WTC11 (cell line): ENCODE results near the gene EBF3. TPM values are rescaled to one million over a fixed set of nuclear protein-coding genes. Genes with fewer than 3 reads are reported as not detected.
A peak's percentile ranks its signal among the peaks of the same experiment; 100 is the strongest.

Experiments used
- ATAC-seq: fragments of 200-7000 bp; cut with Tn5 transposase; 2 replicates; pipeline ENCODE4 v1.10.0; 2021; ENCODE audit warnings: mild to moderate bottlenecking, moderate library complexity
- CTCF ChIA-PET: fragments of 300-600 bp; sonication (Branson Sonifier 250); formaldehyde crosslinking; loops from one replicate; lab custom pipeline; 2021; ENCODE audit warnings: antibody characterized with exemption; lab: Charles Lee
- POLR2A ChIA-PET: fragments of 350-600 bp; sonication (Branson Sonifier 250); formaldehyde crosslinking; loops from one replicate; lab custom pipeline; 2021; ENCODE audit warnings: antibody characterized with exemption; lab: Charles Lee
- DNase-seq: peaks from one replicate; pipeline ENCODE4 v3.0.0; 2021; ENCODE audit warnings: low spot score
- H3K27ac Mint-ChIP-seq: 2 replicates; pipeline ENCODE4 v1.8.0; 2021; ENCODE audit warnings: mixed read lengths
- H3K27me3 Mint-ChIP-seq: 2 replicates; pipeline ENCODE4 v1.8.0; 2021; ENCODE audit warnings: low read depth, mild to moderate bottlenecking, moderate library complexity, mixed read lengths
- H3K36me3 Mint-ChIP-seq: 2 replicates; pipeline ENCODE4 v1.8.0; 2021; ENCODE audit warnings: mixed read lengths
- H3K4me1 Mint-ChIP-seq: 2 replicates; pipeline ENCODE4 v1.8.0; 2022; ENCODE audit warnings: mixed read lengths
- H3K4me3 Mint-ChIP-seq: 2 replicates; pipeline ENCODE4 v1.8.0; 2021; ENCODE audit warnings: mild to moderate bottlenecking, moderate library complexity, mixed read lengths
- H3K9me3 Mint-ChIP-seq: 2 replicates; pipeline ENCODE4 v1.8.0; 2021; ENCODE audit warnings: mixed read lengths
- ATF3 ChIP-seq: sonication (generic); formaldehyde crosslinking; conservative IDR thresholded peaks from 2 replicates; pipeline ENCODE4 v1.8.1; 2022; ENCODE audit warnings: mild to moderate bottlenecking, missing genetic modification reagents
- CDX4 ChIP-seq: fragments of 250-450 bp; sonication (Bioruptor Pico); IDR thresholded peaks from 2 replicates; pipeline ENCODE4 v1.9.0; 2021; ENCODE audit warnings: moderate library complexity, mild to moderate bottlenecking, inconsistent platforms, borderline replicate concordance
- EMX1 ChIP-seq: fragments of 250-450 bp; sonication (Bioruptor Pico); IDR thresholded peaks from 2 replicates; pipeline ENCODE4 v1.8.0; 2021; ENCODE audit warnings: mild to moderate bottlenecking
- FOXJ3 ChIP-seq: sonication (generic); formaldehyde crosslinking; IDR thresholded peaks from 2 replicates; pipeline ENCODE4 v1.9.0; 2021; ENCODE audit warnings: missing genetic modification reagents, mild to moderate bottlenecking, borderline replicate concordance
- GRHL2 ChIP-seq: fragments of 250-450 bp; sonication (Bioruptor Pico); IDR thresholded peaks from 2 replicates; pipeline ENCODE4 v1.8.0; 2022; ENCODE audit warnings: mild to moderate bottlenecking, moderate library complexity; ENCODE audit not compliant: insufficient replicate concordance, severe bottlenecking
- MYBL2 ChIP-seq: sonication (generic); formaldehyde crosslinking; IDR thresholded peaks from 2 replicates; pipeline ENCODE4 v1.8.1; 2023; ENCODE audit warnings: mild to moderate bottlenecking, moderate library complexity, missing genetic modification reagents
- TEAD1 ChIP-seq: sonication (generic); formaldehyde crosslinking; IDR thresholded peaks from 2 replicates; pipeline ENCODE4 v1.8.0; 2022; ENCODE audit warnings: mild to moderate bottlenecking, missing genetic modification reagents
- TP53 ChIP-seq: sonication (generic); formaldehyde crosslinking; IDR thresholded peaks from 2 replicates; pipeline ENCODE4 v1.8.1; 2023; ENCODE audit warnings: mild to moderate bottlenecking, missing genetic modification reagents
- USF1 ChIP-seq: sonication (generic); formaldehyde crosslinking; IDR thresholded peaks from 2 replicates; pipeline ENCODE4 v1.8.0; 2022; ENCODE audit warnings: mild to moderate bottlenecking, missing genetic modification reagents
- ZBTB43 ChIP-seq: sonication (generic); formaldehyde crosslinking; IDR thresholded peaks from 2 replicates; pipeline ENCODE4 v1.8.1; 2023; ENCODE audit warnings: mild to moderate bottlenecking, missing genetic modification reagents
- ZNF121 ChIP-seq: sonication (generic); formaldehyde crosslinking; IDR thresholded peaks from 2 replicates; pipeline ENCODE4 v1.8.0; 2023; ENCODE audit warnings: missing genetic modification reagents
- ZNF317 ChIP-seq: sonication (generic); formaldehyde crosslinking; IDR thresholded peaks from 2 replicates; pipeline ENCODE4 v1.8.1; 2023; ENCODE audit warnings: low read depth, mild to moderate bottlenecking, moderate library complexity, missing genetic modification reagents, borderline replicate concordance
- ZNF396 ChIP-seq: fragments of 250-450 bp; sonication (Bioruptor Pico); IDR thresholded peaks from 2 replicates; pipeline ENCODE4 v1.8.0; 2021; ENCODE audit warnings: mild to moderate bottlenecking, moderate library complexity, borderline replicate concordance
- ZNF423 ChIP-seq: fragments of 250-450 bp; sonication (Bioruptor Pico); IDR thresholded peaks from 2 replicates; pipeline ENCODE4 v2.1.2; 2022; ENCODE audit warnings: mild to moderate bottlenecking, moderate library complexity
- ZSCAN18 ChIP-seq: fragments of 250-450 bp; sonication (Bioruptor Pico); IDR thresholded peaks from 2 replicates; pipeline ENCODE4 v2.1.2; 2022; ENCODE audit warnings: mild to moderate bottlenecking, moderate library complexity
- total RNA-seq: library from RNA; stranded (reverse); gene quantifications from 3 replicates; pipeline ENCODE4 v1.2.3, GENCODE V29; 2021
- TF ChIP-seq, protein P1 (sequence below): sonication (generic); formaldehyde crosslinking; IDR thresholded peaks from 2 replicates; pipeline ENCODE4 v1.8.0; 2022; ENCODE audit warnings: mild to moderate bottlenecking, missing genetic modification reagents
- TF ChIP-seq, protein P2 (sequence below): sonication (generic); formaldehyde crosslinking; IDR thresholded peaks from 2 replicates; pipeline ENCODE4 v1.8.1; 2022; ENCODE audit warnings: mild to moderate bottlenecking, moderate library complexity, missing genetic modification reagents
- TF ChIP-seq, protein P3 (sequence below): sonication (generic); formaldehyde crosslinking; IDR thresholded peaks from 2 replicates; pipeline ENCODE4 v1.8.0; 2023; ENCODE audit warnings: mild to moderate bottlenecking, missing genetic modification reagents
- TF ChIP-seq, protein P4 (sequence below): sonication (generic); formaldehyde crosslinking; IDR thresholded peaks from 2 replicates; pipeline ENCODE4 v1.8.0; 2023; ENCODE audit warnings: missing genetic modification reagents

The EBF3 gene
- total RNA-seq, 1 experiment from 2014 or later = 1.2 TPM

DNA sequence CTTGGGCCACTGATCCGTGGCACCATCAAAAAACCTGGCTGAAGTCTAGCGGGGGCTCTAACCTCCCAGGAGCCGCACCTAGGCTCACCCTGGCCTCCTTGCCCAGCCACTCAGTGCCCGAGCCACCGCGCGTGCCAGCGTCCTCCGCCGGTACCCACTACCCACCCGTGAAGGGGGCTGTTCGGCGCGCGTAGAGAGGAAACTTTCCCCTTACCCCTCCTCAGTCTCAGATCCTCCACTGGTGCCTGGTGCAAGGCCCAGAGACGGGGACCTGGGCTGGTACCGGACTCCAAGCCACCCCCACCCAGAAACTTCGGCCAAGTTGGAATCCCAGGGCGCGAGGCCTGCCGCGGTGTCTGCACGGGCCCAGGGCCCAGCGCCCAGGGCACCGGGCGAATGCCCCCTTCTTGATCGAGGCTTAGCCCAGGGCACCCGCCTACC is 3.5 kb upstream of the EBF3 start (continued):
- no peak for TF ChIP-seq USF1 (CRISPR knock-in tag)

DNA sequence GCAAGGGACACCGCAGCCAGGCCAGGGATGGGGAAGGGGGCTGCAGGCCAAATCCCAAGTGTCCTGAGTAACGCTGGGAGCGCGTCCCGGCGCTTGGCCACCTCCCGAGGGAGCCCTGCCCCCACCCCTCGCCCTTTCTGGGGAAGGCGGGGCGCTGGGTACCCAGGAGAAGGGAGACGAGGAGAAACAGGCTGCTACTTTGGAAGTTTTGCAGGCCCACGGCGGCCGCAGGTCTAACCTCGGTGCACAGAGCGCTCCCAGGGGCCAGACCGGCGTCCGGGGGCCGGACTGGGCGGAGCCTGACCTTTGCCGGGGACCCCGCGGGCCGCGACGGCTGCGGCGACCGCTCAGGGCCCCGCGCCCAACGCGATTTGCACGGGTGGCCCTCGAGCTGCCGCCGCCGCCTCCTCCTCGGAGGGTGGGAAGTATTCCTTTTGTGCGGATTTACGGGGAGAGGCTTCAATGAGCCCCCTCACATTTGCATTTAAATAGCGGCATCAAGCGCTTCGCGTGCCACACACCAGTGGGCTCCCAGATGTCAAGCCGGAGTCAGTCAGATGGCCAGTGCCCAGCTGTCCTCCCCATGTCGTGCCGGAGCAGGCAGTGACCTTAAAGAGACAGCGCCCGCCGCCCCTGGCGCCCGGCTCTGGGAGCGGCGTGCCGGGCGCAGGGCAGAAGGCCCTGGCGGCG is 3.0 kb upstream of the EBF3 start:
- CTCF ChIA-PET = interaction anchor here (1.1 to 7.0 kb wide), 3 partner anchors 78 to 213 kb away, joined by 3 to 40 read pairs (median 12); no protein-coding TSS in a partner anchor
- no peak for TF ChIP-seq ZNF423 (CRISPR knock-in tag)
- TF ChIP-seq, protein P1, sequence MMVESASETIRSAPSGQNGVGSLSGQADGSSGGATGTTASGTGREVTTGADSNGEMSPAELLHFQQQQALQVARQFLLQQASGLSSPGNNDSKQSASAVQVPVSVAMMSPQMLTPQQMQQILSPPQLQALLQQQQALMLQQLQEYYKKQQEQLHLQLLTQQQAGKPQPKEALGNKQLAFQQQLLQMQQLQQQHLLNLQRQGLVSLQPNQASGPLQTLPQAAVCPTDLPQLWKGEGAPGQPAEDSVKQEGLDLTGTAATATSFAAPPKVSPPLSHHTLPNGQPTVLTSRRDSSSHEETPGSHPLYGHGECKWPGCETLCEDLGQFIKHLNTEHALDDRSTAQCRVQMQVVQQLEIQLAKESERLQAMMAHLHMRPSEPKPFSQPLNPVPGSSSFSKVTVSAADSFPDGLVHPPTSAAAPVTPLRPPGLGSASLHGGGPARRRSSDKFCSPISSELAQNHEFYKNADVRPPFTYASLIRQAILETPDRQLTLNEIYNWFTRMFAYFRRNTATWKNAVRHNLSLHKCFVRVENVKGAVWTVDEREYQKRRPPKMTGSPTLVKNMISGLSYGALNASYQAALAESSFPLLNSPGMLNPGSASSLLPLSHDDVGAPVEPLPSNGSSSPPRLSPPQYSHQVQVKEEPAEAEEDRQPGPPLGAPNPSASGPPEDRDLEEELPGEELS (CRISPR knock-in tag) = no peak
- no peak for TF ChIP-seq EMX1 (CRISPR knock-in tag)
- TF ChIP-seq ZSCAN18 (CRISPR knock-in tag) = no peak
- TF ChIP-seq TP53 = no peak
- TF ChIP-seq, protein P2, sequence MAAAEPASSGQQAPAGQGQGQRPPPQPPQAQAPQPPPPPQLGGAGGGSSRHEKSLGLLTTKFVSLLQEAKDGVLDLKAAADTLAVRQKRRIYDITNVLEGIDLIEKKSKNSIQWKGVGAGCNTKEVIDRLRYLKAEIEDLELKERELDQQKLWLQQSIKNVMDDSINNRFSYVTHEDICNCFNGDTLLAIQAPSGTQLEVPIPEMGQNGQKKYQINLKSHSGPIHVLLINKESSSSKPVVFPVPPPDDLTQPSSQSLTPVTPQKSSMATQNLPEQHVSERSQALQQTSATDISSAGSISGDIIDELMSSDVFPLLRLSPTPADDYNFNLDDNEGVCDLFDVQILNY = no peak
- TF ChIP-seq ZNF121 (CRISPR knock-in tag) = no peak
- TF ChIP-seq TEAD1 (CRISPR knock-in tag) = no peak
- no peak for TF ChIP-seq GRHL2 (CRISPR knock-in tag)
- no peak for TF ChIP-seq ZNF396 (CRISPR knock-in tag)
- TF ChIP-seq ZBTB43 (CRISPR knock-in tag) = no peak
- TF ChIP-seq ATF3 (CRISPR knock-in tag) = no peak
- TF ChIP-seq, all 79 proteins: peak for 0
- no peaks in the 10 kb centered on the region for H3K36me3 Mint-ChIP-seq
- DNase-seq = peak; percentile 63
- H3K4me1 Mint-ChIP-seq = peaks cover 50% of the 10 kb centered on the region
- ATAC-seq = 0 out of 2 replicates have a peak, but pooled peaks have one; percentile 0
- POLR2A ChIA-PET = no interaction called here
- H3K9me3 Mint-ChIP-seq = no peaks in the 10 kb centered on the region
- no peak overlapping the region for H3K27ac Mint-ChIP-seq
- H3K4me3 Mint-ChIP-seq = peak overlapping the region; percentile 60; the same call in 1 of the 2 replicates
- peaks cover 91% of the 10 kb centered on the region for H3K27me3 Mint-ChIP-seq

GRCh38 chr10:129966370-129966888 is 2.4 kb upstream of the EBF3 start:
- peak overlapping the region; percentile 60 for H3K4me3 Mint-ChIP-seq
- TF ChIP-seq FOXJ3 (CRISPR knock-in tag) (no peak), ZNF317 (CRISPR knock-in tag) (no peak), MYBL2 (no peak), ZNF396 (CRISPR knock-in tag) (no peak), CDX4 (CRISPR knock-in tag) (no peak)
- TF ChIP-seq, protein P3, sequence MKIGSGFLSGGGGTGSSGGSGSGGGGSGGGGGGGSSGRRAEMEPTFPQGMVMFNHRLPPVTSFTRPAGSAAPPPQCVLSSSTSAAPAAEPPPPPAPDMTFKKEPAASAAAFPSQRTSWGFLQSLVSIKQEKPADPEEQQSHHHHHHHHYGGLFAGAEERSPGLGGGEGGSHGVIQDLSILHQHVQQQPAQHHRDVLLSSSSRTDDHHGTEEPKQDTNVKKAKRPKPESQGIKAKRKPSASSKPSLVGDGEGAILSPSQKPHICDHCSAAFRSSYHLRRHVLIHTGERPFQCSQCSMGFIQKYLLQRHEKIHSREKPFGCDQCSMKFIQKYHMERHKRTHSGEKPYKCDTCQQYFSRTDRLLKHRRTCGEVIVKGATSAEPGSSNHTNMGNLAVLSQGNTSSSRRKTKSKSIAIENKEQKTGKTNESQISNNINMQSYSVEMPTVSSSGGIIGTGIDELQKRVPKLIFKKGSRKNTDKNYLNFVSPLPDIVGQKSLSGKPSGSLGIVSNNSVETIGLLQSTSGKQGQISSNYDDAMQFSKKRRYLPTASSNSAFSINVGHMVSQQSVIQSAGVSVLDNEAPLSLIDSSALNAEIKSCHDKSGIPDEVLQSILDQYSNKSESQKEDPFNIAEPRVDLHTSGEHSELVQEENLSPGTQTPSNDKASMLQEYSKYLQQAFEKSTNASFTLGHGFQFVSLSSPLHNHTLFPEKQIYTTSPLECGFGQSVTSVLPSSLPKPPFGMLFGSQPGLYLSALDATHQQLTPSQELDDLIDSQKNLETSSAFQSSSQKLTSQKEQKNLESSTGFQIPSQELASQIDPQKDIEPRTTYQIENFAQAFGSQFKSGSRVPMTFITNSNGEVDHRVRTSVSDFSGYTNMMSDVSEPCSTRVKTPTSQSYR (CRISPR knock-in tag) = no peak
- TF ChIP-seq, protein P4, sequence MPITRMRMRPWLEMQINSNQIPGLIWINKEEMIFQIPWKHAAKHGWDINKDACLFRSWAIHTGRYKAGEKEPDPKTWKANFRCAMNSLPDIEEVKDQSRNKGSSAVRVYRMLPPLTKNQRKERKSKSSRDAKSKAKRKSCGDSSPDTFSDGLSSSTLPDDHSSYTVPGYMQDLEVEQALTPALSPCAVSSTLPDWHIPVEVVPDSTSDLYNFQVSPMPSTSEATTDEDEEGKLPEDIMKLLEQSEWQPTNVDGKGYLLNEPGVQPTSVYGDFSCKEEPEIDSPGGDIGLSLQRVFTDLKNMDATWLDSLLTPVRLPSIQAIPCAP = no peak

More at GRCh38 chr10:129966370-129966888, 2.4 kb upstream of the EBF3 start:
- ChIA-PET CTCF (interaction anchor here (1.1 to 7.0 kb wide), 2 partner anchors 77 to 213 kb away, joined by 3 to 40 read pairs; no protein-coding TSS in a partner anchor), POLR2A (no interaction called here)
- DNase-seq = no peak
- no peaks in the 10 kb centered on the region for H3K36me3 Mint-ChIP-seq
- H3K9me3 Mint-ChIP-seq = no peaks in the 10 kb centered on the region
- H3K4me1 Mint-ChIP-seq = peaks cover 53% of the 10 kb centered on the region
- no peak overlapping the region for H3K27ac Mint-ChIP-seq
- peaks cover 91% of the 10 kb centered on the region for H3K27me3 Mint-ChIP-seq
- no peak for ATAC-seq
